Measurements from ENCODE around the gene NRK.
A peak's percentile ranks its signal among the peaks of the same experiment; 100 is the strongest.
"Not testable (repeated sequence)": the region's sequence is repeated elsewhere in the genome, so short reads cannot be mapped to it uniquely, and the experiment has no call there.

The NRK gene

GRCh38 chrX:105822138-105823091 is at the start of gene NRK:
Gene NRK, plus strand, starts transcription at chrX:105822539. Its CDS starts 307 bp downstream, at chrX:105822846.
- peak; percentile 15 for DNase-seq

DNA sequence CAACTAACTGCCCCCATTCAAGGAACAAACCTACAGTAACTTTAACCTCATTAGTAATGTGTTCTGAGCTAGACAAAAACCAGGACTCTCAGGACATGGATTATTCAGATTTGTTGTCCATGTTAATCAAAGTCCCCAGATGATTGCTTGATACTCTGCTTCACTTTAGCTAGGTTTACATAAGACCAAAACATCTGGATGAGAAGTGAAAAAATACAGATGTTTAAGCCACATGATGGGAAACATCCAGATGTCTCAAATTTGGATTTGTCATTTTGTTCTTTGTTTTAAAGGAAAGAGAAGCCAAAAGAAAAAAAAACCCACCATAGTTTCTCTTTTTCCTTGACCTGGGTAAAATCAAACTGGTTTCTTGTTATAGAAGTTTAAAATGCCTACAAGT is 48.5 kb upstream of the NRK start:
- DNase-seq = no peak

- no peak for DNase-seq
Measured at GRCh38 chrX:105775679-105776078, 46.7 kb upstream of the NRK start.

DNA sequence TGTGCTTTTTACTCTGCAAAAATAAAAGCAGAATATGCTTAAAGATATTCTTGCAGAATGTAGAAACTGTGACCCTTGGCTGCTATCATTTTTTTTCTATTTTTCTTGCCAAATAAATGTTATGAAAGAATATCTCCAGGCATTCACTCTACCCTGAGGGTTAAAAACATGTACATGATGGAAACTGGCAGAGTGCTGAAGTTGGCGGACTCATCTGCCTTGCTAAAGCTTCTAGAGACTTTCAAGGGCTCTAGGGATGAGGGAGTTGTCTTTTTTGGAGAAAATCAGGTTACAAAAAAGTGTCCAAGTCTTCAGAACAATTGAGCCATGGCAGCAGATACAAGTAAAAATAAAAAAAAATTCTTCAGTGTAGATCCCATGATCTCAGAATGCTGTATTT is 40.5 kb upstream of the NRK start:
- no peak for DNase-seq

DNA sequence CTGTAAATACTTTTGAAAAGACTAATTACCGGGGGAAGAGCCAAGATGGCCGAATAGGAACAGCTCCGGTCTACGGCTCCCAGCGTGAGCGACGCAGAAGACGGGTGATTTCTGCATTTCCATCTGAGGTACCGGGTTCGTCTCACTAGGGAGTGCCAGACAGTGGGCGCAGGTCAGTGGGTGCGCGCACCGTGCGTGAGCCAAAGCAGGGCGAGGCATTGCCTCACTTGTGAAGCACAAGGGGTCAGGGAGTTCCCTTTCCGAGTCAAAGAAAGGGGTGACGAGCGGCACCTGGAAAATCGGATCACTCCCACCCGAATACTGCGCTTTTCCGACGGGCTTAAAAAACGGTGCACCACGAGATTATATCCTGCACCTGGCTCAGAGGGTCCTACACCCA is 25.5 kb upstream of the NRK start:
- not testable (repeated sequence) for DNase-seq

- DNase-seq = no peak
Measured at GRCh38 chrX:105803891-105804290, 18.4 kb upstream of the NRK start.

DNA sequence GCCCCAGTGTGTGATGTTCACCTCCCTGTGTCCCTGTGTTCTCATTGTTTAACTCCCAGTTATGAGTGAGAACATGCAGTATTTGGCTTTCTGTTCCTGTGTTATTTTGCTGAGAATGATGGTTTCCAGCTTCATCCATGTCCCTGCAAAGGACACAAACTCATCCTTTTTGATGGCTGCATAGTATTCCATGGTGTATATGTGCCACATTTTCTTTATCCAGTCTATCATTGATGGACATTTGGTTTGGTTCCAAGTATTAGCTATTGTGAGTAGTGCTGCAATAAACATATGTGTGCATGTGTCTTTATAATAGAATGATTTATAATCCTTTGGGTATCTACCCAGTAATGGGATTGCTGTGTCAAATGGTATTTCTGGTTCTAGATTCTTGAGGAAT is 16.7 kb upstream of the NRK start:
- not testable (repeated sequence) for DNase-seq

GRCh38 chrX:105816517-105816916 is 5.8 kb upstream of the NRK start:
- peak; percentile 0 for DNase-seq

DNA sequence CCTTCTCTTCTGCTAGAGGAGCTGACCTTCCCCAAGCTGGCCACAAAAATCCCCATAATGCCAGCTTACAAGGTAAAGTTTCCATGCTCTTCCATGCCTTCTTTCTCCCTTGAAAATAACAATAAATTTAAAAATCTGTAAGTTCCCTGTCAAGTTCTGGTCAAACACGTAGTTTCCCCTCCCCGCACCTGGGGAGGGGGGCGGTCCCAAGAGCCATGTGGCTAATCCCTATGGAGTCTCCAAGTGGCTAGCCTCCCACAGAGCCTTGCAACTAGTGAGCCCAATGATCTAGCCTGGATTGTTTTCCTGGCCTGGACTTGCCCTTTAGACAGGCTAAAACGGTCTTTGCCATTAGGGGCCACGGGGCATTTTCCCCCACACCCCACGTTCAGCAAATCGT is 2.1 kb upstream of the NRK start:
- no peak for DNase-seq

DNA sequence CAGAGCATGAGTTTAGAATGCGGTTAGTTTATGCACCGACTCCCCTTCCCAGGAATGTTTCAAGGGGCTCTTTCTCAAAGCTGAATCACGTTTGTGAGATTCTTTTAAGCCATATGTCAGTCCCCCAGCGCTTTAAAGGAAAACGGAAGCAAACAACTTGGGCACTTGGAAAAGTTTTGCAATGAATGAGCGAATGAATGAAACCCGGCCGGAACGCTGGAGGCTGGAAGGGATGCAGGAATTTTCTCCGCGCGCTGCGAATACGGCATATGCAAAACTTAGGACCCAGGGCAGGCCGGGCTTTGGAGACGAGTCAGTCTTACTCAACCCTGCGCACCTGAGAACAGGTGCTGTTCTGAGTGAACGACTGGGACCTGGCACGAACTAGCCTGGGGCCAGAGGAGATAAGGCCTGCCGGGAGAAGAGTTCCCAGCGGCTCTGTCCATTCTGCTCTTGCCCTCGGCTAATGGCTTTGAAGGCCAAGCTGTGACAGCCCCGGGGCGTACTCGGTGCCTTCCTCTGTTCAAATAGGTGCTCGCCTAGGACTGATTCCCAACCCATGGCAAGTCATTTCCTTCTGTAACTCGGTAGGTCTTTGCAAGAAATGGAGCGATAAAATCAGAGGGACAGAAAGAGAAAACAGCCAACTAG is 743 bp upstream of the NRK start:
- DNase-seq = peak; percentile 79

DNA sequence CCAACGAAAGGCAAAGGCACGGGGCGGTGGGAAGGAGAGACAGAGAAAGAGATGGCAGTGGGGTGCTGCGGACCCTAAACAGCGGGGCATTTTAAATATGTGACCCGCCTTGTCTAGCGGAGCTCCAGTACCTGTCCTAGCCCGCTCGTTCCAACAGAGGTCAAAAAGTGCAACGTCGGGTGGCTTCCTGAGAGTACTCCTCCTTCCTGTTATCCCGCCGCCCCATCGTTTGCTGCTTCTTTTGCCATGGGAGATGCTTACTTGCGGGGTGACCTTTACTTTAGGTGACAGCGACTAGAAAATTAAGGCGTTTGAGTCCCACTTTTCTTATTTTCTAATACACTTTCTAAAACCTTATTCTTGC is 735 bp downstream of the NRK start:
- DNase-seq = no peak

DNA sequence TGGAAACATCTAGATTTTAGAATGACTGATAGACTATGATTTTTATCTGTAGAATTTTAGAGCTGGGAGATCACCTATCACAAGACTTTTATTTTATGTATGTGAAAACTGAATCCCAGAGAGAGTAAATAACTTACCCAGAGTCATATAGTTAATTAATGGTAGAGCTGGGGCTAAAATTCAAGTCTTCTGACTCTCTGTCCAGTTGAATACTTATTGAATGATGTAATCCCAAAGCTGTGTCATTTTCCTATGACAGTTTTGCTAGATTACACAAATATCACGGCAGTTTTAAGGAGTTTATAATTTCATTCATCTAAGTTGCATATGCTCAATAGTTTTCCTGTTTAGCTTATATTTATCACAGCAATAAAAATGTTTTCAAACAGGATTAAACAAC is 6.7 kb downstream of the NRK start:
- DNase-seq = peak; percentile 17

GRCh38 chrX:105837232-105837631 is 14.9 kb downstream of the NRK start:
- DNase-seq = peak; percentile 91

- DNase-seq = no peak
Measured at GRCh38 chrX:105845631-105846030, 23.3 kb downstream of the NRK start.

DNA sequence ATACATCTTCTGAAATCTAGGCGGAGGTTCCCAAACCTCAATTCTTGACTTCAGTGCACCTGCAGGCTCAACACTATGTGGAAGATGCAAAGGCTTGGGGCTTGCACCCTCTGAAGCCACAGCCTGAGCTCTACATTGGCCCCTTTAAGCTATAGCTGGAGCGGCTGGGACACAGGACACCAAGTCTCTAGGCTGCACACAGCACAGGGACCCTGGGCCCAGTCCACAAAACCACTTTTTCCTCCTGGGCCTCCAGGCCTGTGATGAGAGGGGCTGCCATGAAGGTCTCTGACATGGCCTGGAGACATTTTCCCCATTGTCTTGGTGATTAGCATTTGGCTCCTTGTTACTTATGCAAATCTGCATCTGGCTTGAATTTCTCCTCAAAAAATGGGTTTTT is 27.8 kb downstream of the NRK start:
- DNase-seq = not testable (repeated sequence)

GRCh38 chrX:105865709-105866108 is 43.4 kb downstream of the NRK start:
- no peak for DNase-seq

DNA sequence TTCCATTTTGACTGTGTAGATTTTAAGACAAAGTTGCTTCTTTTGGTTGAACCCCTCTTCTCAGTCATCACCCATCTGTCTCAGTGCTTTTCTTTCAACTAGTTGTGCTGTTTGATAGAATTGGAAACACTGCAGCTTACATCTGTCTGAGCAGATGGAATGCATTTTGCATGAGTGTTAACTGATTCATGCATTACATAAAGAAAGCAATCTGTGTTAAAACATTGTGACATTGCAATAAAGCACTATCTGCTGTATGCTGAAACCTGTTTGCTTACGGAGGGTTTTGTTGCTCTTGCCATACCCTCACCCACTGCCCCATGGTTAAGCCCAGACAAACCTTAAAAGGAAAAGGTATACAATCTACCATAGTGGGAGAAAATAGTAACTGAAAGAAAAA is 47.4 kb downstream of the NRK start:
- peak; percentile 39 for DNase-seq

DNA sequence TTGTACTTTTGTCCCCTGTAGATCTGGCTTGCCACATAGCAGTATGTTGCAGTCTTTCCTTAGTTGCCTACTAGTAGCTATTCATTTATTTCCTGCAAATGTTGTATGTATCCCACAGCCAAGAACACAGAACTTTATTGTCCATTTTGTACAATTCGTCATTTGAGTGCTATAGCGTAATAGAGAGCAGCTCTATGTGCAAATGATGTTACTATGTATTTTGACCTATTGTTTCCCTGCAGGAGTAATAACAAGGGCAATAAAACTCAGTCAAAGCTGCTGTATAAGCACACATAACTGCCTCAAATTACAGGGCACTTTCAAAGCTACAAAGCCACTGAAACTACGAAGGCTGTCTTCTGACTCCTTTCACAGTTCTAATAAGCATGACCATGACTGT is 48.1 kb downstream of the NRK start:
- no peak for DNase-seq

DNA sequence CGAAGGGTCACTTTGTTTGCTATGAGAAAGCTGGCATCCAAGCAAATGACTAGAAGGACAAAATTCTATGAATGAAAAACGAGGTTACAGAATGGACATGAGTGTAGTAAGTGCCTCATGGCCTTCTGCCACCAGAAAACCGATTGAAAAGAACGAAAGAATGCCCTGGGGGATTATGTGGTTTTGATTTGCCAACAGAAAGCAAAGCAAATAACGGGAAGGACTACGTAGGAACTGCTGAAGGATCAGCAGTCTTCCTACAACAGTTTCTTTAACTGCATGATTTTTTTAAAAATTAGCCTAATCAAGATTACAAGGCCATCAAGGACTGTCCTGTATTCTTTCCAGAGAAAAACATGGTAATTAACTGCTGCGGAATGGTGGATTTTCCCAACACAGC is 50.6 kb downstream of the NRK start:
- no peak for DNase-seq

DNA sequence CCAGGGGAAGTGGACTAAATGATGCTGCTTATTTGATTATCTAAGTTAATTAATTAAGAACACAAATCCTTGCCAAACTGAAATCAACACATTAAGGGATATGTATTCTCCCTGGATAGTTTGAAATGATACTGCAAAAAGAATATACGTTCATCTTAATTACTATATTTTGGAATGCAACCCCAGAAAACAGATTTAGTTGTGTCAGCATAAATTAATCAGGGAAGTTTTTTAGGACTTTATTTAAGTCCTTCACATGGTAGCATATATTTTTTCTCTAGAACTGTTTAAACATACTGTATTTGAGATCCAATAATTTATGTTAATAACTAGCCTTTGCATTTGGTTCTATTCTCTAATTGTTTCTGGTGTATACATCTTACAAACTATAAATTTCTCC is 52.5 kb downstream of the NRK start:
- no peak for DNase-seq

DNA sequence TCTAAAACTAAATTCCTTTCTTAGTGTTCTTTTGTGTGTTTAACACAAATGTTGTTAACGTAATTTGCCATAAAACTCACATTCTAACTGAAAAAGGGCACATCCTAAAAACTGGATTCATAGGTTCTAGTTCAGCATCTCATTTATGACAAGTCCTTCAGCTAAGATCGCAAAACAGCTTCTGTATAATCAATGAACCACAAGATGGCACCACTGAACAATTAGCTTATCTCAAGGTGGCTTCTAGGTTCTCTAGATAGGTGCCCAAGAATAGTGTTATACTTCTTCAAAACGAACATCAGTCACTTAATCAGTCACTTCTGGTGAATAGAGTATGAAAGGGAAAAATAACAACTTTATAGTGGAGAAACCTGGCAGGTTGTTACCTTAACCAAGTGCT is 54.3 kb downstream of the NRK start:
- peak; percentile 2 for DNase-seq

- no peak for DNase-seq
Measured at GRCh38 chrX:105880491-105880890, 58.2 kb downstream of the NRK start.

- DNase-seq = peak; percentile 54
Measured at GRCh38 chrX:105882581-105883275, 60.4 kb downstream of the NRK start.

- DNase-seq = no peak
Measured at GRCh38 chrX:105894721-105895120, 72.4 kb downstream of the NRK start.

All from fibroblast of skin of right biceps (primary cell).